ENCODE results near the gene LZIC.

The LZIC gene

DNA sequence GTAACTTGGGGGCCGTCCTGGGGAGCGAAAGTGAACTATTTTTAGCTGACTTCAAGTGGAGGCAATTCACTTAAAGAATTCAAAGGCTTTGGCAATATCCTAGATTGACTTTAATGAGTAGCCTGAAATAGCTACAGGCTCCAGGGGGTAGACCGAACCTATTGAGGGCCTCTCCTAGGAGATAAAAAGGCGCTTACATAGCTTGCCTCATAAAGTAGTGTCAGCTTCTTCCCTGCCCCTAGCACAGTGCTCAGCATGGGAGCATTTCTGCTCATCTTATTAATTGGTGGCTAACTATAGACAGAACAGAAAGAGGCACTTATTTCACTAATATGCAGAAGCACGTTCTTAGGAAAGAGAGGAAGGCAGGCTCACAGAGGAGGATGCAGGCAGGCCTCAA, 20.8 kb downstream of the LZIC start:
- TF ChIP-seq GATA3 (IDR thresholded peaks at IDR 0.05; ENCODE audit: low read depth, low read length), result no peak
- no peak for TF ChIP-seq GATA2 (IDR thresholded peaks at IDR 0.05; ENCODE audit: low read depth, low read length)

DNA sequence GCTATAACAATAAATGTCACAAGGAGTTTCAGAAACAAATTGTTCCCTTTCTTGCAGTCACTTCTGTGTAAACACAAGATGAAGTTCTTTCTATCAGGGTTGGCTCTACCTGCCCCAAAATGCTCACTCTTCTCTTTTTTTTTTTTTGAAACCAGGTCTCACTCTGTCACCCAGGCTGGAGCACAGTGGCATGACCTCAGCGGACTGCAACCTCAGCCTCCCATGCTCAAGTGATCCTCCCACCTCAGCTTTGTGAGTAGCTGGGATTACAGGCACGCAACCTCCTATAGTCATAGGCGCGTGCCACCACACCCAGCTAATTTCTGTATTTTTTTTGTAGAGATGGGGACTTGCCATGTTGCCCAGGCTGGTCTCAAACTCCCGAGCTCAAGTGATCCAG, 22.6 kb downstream of the LZIC start:
- TF ChIP-seq GATA2 (IDR thresholded peaks at IDR 0.05; ENCODE audit: low read depth, low read length) (no peak), GATA3 (IDR thresholded peaks at IDR 0.05; ENCODE audit: low read depth, low read length) (no peak)

DNA sequence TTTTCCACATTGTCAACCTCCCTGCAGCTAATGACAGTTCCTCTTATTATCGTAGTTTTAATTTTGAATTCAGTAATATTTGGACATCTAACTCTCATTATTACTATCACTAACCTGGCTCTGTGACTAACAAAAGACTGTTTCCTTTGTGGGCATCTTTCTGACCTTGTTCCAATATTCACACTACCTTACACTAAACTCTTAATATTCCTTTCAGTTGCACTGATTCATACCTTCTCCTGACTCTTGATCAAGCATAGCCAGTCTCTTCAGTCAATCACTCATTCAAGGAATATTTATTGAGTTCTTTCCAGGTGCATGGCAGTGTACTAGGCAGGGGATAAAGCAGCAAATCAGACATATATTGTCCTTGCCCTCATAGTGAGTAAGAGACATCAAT, 25.3 kb downstream of the LZIC start:
- TF ChIP-seq GATA3 (IDR thresholded peaks at IDR 0.05; ENCODE audit: low read depth, low read length), result no peak

DNA sequence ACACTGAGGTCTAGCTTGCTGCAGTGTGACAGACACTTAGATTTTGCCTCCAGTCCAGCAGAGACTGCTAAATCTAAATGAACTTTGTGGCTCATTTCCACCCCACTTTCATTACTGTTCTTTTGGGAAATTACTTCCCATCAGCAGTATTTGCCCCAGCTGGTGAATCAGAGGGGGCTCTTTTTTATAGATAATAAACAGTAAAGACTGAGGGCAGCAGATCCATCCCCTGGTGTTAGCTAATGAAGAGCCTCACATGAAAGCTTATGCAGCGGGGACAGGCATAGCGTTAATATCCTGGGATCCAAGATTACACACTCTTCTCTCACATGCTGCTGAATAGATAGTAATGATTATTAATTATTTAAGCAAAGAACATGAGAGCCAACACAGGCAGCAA, 26.7 kb downstream of the LZIC start:
- TF ChIP-seq GATA2 (IDR thresholded peaks at IDR 0.05; ENCODE audit: low read depth, low read length), result no peak
- no peak for TF ChIP-seq GATA3 (IDR thresholded peaks at IDR 0.05; ENCODE audit: low read depth, low read length)

DNA sequence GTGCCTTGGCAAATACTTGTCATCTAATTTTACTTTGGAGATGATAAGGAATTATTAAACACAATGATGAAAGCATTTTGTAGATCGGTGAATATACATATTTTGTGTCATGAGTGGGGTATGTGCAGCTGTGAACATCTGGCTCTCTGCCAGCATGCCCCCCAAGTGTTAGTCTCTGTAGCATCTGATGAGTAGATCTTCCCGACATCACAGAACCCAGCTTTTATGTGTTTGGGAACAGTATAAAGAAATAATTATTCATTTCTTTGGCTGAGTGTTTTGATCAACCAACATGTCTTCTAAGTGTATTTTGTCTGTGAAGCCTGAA, 28.6 kb downstream of the LZIC start:
- TF ChIP-seq GATA3 (IDR thresholded peaks at IDR 0.05; ENCODE audit: low read depth, low read length) (no peak), GATA2 (IDR thresholded peaks at IDR 0.05; ENCODE audit: low read depth, low read length) (no peak)

DNA sequence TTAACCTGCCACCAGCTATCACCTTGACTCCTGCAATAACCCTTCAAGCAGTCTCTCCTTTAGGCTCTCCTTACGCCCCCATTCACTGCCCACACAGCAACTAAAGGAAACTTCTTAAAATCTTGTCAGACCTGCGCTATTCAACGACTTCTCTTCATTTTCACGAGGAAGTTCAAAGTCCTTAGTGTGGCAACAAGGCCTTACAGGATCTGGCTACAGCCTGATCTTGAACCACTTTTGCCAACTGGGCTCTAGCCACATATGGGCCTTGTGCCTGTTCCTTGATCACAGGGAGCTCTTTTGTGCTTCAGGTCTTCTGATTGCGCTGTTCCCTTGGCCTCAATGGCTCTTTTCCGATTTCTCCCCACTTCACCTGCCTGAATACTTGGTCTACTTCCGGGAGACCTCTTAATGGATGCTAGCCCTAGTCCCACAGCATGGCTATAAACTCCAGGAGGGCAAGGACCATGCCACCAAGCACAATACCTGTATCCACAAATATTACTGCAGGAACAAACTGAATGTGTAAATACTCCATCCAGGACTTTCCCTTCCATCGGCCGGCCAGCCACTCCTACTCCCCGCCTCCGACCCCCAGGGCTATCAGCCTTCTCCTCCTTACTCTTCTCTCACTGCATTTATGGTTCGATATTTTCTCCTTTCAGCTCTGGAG, 30.8 kb downstream of the LZIC start:
- TF ChIP-seq GATA2 (IDR thresholded peaks at IDR 0.05; ENCODE audit: low read depth, low read length) (no peak), GATA3 (IDR thresholded peaks at IDR 0.05; ENCODE audit: low read depth, low read length) (no peak)

DNA sequence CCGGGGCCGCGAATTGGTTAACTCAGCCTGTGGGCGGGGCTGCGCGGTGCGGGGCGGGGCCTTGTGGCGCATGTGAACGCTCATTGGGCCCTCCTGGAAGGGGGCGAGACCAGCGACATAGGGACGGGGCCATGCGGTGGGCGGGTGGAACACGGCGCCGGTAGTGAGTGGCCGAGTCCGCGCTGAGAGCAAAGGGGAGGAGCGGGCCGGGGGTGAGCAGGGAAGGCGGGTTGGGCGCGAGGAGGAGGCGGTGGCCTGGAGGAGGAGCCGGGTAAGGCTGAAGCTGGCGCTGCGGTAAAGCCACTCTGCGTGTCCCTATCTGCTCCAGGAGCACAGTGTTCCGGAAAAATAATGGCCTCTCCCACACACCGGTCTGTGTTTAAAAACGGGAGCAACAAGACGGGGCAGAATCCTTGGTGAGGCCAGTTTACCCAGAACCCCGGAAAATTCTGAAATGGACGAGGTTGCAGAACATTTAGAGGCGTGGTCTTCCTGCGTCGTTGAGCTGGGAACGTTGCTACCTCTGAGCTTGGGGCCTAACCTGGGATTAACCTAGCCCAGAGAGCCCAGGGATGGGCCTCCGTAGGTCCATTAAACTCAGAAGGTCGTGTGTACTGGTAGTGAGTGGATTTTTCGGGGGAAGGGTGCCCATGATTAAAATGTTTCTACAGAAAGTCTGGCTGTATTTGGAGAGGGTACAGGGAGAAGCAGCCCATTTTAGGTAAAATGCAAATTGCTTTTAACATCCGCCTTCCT, 32.6 kb downstream of the LZIC start:
- TF ChIP-seq GATA3 (IDR thresholded peaks at IDR 0.05; ENCODE audit: low read depth, low read length) (no peak), GATA2 (IDR thresholded peaks at IDR 0.05; ENCODE audit: low read depth, low read length) (no peak)

DNA sequence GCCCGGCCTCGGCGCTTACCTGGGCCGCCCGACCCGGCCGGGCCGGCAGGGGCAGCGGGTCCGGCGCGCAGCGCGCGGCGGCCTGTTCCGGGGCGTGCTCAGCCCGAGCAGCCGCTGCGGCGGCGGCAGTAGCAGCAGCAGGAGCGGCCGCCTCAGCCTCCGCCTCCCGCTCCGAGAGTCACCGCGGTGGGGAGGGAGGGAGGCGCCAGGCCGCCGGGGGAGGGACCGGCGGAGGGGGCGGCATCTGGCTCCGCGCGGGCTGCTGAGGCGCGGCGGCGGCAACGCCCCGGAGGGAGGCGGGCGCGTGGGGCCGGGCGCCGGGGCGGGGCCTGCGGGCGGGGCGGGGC, 33.1 kb downstream of the LZIC start, which contains the start of gene CTNNBIP1:
Gene CTNNBIP1 (minus strand): TSS at position 194 of the 347 bp plus-strand sequence. CDS start 38,205 bp downstream, outside the sequence.
- TF ChIP-seq GATA2 (IDR thresholded peaks at IDR 0.05; ENCODE audit: low read depth, low read length), result no peak
- no peak for TF ChIP-seq GATA3 (IDR thresholded peaks at IDR 0.05; ENCODE audit: low read depth, low read length)

DNA sequence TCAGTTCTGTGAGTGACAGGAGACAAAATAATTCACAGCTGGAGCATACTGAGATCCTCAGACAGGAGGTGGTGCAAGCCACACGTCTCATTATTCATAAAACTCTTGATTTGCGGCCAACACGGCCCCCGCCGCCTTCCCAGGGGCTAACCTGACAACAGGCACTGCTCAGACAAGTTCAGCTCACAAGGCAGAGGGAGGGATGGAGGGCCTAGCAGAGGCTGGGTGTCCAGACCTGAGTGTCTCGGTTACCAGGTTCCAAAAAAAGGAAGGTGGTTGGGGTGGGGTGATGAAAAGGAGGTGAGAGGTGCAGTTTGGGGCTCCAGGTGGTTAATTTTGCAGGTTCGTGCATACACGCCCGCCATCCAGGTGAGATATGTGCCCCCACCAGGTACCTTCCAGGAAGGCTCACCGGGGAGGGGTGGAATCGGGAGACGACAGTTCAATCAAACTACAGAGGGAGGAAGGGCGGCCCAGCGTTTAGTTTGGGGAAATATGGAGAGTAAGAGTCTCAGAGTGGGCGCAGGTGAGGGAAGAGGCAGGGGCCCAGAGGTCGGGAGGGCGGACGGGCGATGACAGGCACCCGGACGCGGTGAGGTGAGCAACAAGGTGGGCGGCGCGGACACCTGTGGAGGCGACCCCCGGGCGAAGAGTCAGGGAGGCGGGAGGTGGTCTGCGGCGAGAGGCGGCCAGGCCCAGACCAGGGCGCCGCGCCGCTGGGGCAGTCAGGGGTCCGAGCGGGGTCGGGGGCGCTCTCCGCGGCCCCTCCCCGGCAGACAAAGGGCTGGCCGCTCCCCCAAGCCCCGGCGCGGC, 33.8 kb downstream of the LZIC start:
- no peak for TF ChIP-seq GATA3 (IDR thresholded peaks at IDR 0.05; ENCODE audit: low read depth, low read length)
- TF ChIP-seq GATA2 (IDR thresholded peaks at IDR 0.05; ENCODE audit: low read depth, low read length), result no peak

DNA sequence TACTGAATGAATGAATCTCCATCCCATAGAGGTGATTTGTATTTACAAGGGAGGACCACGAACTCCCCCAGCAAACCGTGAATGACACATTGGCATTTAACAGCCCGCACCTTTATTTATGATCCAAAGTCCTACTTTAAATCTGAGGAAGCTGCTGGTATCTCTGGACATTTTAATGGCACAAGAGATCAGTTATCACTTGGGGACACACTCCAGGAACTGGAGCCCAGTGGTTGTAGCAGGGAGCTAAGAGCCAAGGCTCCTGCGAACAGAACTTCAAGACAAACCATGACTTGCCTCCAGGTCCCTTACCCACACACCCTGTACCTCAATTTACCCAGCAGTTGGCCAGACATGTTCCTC, 34.3 kb downstream of the LZIC start:
- TF ChIP-seq GATA2 (IDR thresholded peaks at IDR 0.05; ENCODE audit: low read depth, low read length) (no peak), GATA3 (IDR thresholded peaks at IDR 0.05; ENCODE audit: low read depth, low read length) (no peak)

DNA sequence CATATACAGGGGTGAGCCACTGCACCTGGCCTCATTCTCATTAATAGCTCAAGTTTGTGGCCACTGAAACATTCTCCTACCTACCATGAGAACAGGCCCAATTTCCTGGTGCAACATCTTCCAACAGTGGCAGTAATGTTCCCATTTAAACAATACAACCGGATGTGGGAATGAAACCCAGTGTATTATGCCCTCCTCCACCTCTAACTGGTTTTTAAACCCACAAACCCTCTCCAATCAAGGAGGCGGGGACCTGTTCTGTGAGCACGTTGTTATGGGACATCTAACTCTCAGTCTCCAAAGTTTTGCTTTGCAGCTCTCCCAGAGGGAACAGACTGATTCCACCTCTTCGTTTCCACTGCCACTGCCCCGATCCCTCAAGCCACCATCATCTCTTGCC, 35.8 kb downstream of the LZIC start:
- no peak for TF ChIP-seq GATA3 (IDR thresholded peaks at IDR 0.05; ENCODE audit: low read depth, low read length)
- no peak for TF ChIP-seq GATA2 (IDR thresholded peaks at IDR 0.05; ENCODE audit: low read depth, low read length)

DNA sequence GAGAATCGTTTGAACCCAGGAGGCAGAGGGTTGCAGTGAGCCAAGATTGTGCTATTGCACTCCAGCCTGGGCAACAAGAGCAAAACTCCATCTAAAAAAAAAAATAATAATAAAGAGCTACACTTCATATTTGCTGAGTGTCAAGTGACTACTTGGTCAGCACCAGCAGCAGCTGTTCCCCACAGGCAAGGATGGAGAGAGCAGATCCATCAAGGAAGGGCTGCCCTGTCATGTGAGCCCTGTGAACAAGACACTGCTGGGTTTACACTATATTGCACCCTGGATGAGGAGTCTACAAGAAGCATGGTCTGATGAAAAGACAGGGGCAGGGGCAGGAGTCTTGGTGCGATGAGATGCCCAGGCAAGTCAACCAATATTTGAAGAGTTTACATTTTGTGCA, 36.7 kb downstream of the LZIC start:
- TF ChIP-seq GATA3 (IDR thresholded peaks at IDR 0.05; ENCODE audit: low read depth, low read length) (no peak), GATA2 (IDR thresholded peaks at IDR 0.05; ENCODE audit: low read depth, low read length) (no peak)

DNA sequence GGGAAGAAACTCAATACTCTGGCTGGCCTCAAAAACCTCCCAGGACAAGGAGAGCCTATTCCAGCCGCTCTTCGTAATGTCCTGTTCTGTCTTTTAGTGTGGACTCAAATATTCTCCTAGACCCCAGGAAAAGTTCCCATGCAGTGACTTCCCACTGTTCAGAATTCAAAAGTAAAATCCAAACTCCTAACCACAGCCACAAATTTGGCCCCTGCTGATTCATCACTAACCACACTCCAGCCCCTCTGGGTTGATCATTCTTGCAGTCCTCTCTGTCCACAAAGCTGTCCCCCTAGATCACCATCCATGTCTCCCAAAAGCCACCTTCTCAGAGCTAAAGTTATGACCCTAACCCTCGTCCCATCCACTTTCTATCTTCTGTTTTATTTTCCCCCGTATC, 38.2 kb downstream of the LZIC start:
- TF ChIP-seq GATA2 (IDR thresholded peaks at IDR 0.05; ENCODE audit: low read depth, low read length) (no peak), GATA3 (IDR thresholded peaks at IDR 0.05; ENCODE audit: low read depth, low read length) (no peak)

DNA sequence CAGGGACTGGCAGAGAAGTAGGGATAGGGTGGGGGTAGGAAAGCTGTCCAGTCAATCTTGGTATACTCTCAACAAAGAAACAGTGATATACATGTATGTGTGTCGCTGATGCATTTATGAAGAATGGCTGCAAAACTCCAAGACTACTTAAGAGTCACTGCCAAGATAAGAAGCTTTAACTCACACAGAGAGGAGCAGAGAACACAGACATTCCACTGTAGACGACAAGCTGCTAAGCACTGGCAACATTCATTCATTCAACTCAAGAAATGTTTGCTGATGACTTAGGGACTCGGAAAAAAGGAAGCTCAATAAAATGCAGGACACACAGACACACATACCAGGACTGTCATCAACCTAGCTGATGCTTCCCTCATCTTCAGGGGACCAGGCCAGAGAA, 38.6 kb downstream of the LZIC start:
- no peak for TF ChIP-seq GATA2 (IDR thresholded peaks at IDR 0.05; ENCODE audit: low read depth, low read length)
- no peak for TF ChIP-seq GATA3 (IDR thresholded peaks at IDR 0.05; ENCODE audit: low read depth, low read length)

Data from SH-SY5Y (cell line).